Measurements from ENCODE around the gene HS1BP3. TPM values are rescaled to one million over a fixed set of nuclear protein-coding genes. Genes with fewer than 3 reads are reported as not detected.

Gene HS1BP3
- total and polyA plus RNA-seq, 2 of the 13 experiments (the other 11 are each of a cell fraction or from before 2014, with no cell fraction given) = 15.2 to 22.0 TPM

- TF ChIP-seq ZFP91 (CRISPR knock-in tag; IDR thresholded peaks at IDR 0.05; ENCODE audit: borderline replicate concordance) (0 out of 2 replicates have a peak, but pooled peaks have one; percentile 30), ZNF547 (CRISPR knock-in tag; IDR thresholded peaks at IDR 0.05) (no peak), ZNF432 (CRISPR knock-in tag; IDR thresholded peaks at IDR 0.05; ENCODE audit: borderline replicate concordance) (no peak), NFRKB (IDR thresholded peaks at IDR 0.05) (no peak), SIX4 (CRISPR knock-in tag; IDR thresholded peaks at IDR 0.05) (peak; percentile 94), ZMYM4 (CRISPR knock-in tag; IDR thresholded peaks at IDR 0.05) (peak; percentile 80), NKX3-1 (CRISPR knock-in tag; IDR thresholded peaks at IDR 0.05) (no peak), RXRB (CRISPR knock-in tag; IDR thresholded peaks at IDR 0.05; ENCODE audit: borderline replicate concordance) (0 out of 2 replicates have a peak, but pooled peaks have one; percentile 12), ZNF75D (CRISPR knock-in tag; IDR thresholded peaks at IDR 0.05; ENCODE audit: borderline replicate concordance) (no peak), ZBTB38 (CRISPR knock-in tag; IDR thresholded peaks at IDR 0.05) (peak; percentile 55; the same call in 1 of the 2 replicates), TEAD3 (CRISPR knock-in tag; optimal IDR thresholded peaks at IDR 0.05; ENCODE audit: borderline replicate concordance) (peak; percentile 43), MIXL1 (CRISPR knock-in tag; IDR thresholded peaks at IDR 0.05) (0 out of 2 replicates have a peak, but pooled peaks have one; percentile 18), SP140L (CRISPR knock-in tag; IDR thresholded peaks at IDR 0.05; ENCODE audit: borderline replicate concordance) (no peak; the same call in 1 of the 2 replicates), ZNF737 (CRISPR knock-in tag; IDR thresholded peaks at IDR 0.05; ENCODE audit: borderline replicate concordance) (no peak), PAXIP1 (CRISPR knock-in tag; conservative IDR thresholded peaks at IDR 0.05) (peak; percentile 86), DPF2 (CRISPR knock-in tag; IDR thresholded peaks at IDR 0.05; ENCODE audit: borderline replicate concordance, low read depth) (peak; percentile 60; the same call in 1 of the 2 replicates), TEAD2 (CRISPR knock-in tag; IDR thresholded peaks at IDR 0.05) (no peak), PHF21A (CRISPR knock-in tag; IDR thresholded peaks at IDR 0.05) (peak; percentile 83), NCOR1 (IDR thresholded peaks at IDR 0.05; ENCODE audit: borderline replicate concordance, low read length) (peak; percentile 94), ZBTB7B (CRISPR knock-in tag; IDR thresholded peaks at IDR 0.05) (peak; percentile 33; the same call in 1 of the 2 replicates), ZSCAN21 (CRISPR knock-in tag; IDR thresholded peaks at IDR 0.05; ENCODE audit: borderline replicate concordance) (0 out of 2 replicates have a peak, but pooled peaks have one; percentile 26), FOXJ3 (CRISPR knock-in tag; IDR thresholded peaks at IDR 0.05; ENCODE audit: borderline replicate concordance) (peak; percentile 48; the same call in 1 of the 2 replicates), ZNF775 (CRISPR knock-in tag; IDR thresholded peaks at IDR 0.05; ENCODE audit: borderline replicate concordance) (peak; percentile 82; the same call in 1 of the 2 replicates), ELF3 (CRISPR knock-in tag; IDR thresholded peaks at IDR 0.05) (peak; percentile 63; the same call in 1 of the 2 replicates)
- TF ChIP-seq, protein P1, sequence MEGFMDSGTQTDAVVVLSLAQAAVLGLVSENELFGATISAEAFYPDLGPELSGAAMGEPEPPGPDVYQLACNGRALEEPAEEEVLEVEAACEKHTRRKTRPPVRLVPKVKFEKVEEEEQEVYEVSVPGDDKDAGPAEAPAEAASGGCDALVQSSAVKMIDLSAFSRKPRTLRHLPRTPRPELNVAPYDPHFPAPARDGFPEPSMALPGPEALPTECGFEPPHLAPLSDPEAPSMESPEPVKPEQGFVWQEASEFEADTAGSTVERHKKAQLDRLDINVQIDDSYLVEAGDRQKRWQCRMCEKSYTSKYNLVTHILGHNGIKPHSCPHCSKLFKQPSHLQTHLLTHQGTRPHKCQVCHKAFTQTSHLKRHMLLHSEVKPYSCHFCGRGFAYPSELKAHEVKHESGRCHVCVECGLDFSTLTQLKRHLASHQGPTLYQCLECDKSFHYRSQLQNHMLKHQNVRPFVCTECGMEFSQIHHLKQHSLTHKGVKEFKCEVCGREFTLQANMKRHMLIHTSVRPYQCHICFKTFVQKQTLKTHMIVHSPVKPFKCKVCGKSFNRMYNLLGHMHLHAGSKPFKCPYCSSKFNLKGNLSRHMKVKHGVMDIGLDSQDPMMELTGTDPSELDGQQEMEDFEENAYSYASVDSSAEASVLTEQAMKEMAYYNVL (CRISPR knock-in tag; IDR thresholded peaks at IDR 0.05; ENCODE audit: borderline replicate concordance) = 0 out of 2 replicates have a peak, but pooled peaks have one; percentile 35
Measured at GRCh38 chr2:20684581-20685063, 33.7 kb upstream of the HS1BP3 start (continued).

All from HepG2 (cell line).